HG03280 (cell line): ENCODE results near the gene MTLN.
A peak's percentile ranks its signal among the peaks of the same experiment; 100 is the strongest.
"Not testable (repeated sequence)": the region's sequence is repeated elsewhere in the genome, so short reads cannot be mapped to it uniquely, and the experiment has no call there.

Source experiments
- ATAC-seq: cut with Tn5 transposase; IDR thresholded peaks from one replicate; pipeline ENCODE4 v1.9.1; 2021; ENCODE audit warnings: mild to moderate bottlenecking, moderate library complexity; ENCODE audit not compliant: unreplicated experiment

Gene MTLN

GRCh38 chr2:110204408-110205385 lies 7.7 kb downstream of the MTLN start, which contains the start of gene NPHP1:
Gene NPHP1, minus strand, starts transcription at chr2:110205013. Its CDS starts 45 bp downstream, at chr2:110204968.
- peak; percentile 96 for ATAC-seq

DNA sequence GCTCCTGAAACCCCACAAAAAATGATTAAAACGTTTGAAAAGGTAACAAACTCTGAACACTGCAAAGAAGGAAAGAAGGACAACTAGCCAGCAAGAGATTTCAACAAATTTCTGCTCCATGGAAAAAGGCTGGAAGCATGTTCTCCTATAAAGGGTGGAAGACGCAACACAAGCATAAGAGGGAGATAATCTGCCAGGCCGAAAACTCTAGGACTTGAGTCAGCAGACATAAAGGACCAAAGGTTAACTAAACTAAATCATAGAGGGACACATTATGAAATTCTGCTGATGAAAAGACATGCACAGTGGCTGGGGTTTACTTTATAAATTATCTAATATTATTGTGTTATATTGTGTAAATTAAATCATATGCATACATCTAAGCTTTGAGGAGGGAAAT lies 14.3 kb downstream of the MTLN start:
- ATAC-seq: no peak

DNA sequence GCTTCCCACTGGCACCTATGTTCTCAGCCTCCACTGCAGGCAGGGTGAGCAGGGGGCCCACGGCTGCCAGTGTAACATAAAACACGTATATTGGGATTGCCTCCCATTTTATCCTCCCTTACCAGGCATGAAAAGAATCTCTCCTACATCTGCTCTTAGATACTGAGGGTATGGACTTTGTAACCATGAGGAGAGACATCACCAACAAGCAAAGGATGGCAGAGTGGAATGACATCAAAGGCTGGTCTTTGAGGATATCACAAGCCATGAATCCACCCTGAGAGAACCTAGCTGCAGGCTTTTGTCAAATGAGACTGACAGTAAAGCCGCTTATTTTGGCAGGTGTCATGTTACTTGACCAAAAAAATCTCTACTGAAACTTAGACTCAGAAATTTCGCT lies 14.9 kb downstream of the MTLN start:
- ATAC-seq: no peak

DNA sequence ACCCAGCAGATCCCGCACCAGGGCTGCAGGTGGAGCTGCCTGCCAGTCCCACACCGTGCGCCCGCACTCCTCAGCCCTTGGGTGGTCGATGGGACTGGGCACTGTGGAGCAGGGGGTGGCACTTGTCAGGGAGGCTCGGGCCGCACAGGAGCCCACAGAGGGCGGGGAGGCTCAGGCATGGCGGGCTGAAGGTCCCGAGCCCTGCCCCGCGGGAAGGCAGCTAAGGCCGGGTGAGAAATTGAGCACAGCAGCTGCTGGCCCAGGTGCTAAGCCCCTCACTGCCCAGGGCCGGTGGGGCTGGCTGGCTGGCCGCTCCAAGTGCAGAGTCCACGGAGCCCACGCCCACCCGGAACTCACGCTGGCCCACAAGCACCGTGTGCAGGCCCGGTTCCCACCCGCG lies 22.2 kb downstream of the MTLN start:
- ATAC-seq: not testable (repeated sequence)

DNA sequence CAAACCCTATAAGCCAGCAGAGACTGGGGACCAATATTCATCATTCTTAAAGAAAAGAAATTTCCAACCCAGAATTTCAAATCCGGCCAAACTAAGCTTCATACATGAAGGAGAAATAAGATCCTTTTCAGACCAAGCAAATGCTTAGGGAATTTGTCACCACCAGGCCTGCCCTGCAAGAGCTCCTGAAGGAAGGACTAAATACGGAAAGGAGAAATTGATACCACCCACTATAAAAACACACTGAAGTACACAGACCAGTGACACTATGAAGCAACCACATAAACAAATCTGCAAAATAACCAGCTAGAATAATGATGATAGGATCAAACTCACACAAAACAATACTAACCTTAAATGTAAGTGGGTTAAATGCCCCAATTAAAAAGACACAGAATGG lies 29.9 kb downstream of the MTLN start:
- no peak for ATAC-seq

- ATAC-seq: no peak
Observed at GRCh38 chr2:110180036-110180435, 32.3 kb downstream of the MTLN start.

DNA sequence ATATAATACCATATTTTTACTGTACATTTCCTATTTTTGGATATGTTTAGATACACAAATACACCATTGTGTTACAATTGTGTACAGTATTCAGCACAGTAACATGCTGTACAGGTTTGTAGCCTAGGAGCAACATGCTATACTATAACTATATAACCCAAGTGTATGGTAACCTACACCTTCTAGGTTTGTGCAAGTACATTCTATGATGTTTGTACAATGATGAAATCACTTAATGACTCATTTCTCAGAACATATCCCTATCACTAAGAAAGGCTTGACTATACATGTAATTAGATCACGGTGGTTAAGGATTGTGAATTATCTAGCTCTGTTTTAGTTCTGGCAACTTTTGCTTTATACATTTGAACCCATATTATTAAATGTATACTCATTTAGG lies 38.8 kb downstream of the MTLN start:
- no peak for ATAC-seq

- no peak for ATAC-seq
Observed at GRCh38 chr2:110172506-110172905, 39.8 kb downstream of the MTLN start.

DNA sequence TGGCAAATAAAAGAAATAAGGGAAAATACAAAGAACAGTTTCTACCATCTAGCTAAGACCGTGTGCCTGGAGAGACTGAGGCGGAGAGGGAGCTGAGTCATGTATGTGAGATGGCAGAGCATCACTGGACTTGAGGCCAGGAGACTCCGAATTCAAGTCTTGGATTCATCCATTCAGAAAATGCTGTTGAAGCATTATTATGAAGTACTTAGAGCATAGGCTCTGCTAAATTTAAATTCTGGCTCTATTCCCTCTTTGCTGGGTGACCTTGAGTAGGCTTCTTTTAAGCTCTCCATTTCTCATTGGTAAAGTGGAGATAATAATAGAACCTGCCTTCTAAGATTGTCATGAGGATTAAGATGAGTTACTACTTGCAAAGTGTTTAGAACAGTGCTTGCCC lies 42.2 kb downstream of the MTLN start:
- ATAC-seq: no peak

- ATAC-seq: no peak
Observed at GRCh38 chr2:110167326-110168000, 44.9 kb downstream of the MTLN start.

DNA sequence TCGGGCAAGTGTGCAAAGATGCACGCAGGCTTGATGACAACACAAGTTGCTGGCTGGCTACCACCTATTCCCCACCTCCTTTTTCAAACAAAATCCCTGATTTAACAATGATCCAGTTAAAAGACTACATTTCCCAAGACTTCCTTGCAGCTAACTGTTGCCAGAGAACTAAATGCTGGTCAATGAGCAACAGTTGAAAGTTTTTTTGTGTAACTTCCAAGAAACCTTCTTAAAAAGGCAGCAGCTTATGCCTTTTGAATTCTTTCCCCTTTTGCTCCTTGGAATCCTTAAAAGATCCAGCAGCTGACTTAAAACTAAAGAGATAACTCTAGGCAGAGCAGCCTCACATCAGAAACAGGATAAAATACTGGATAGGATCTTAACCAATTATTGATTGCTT lies 46.1 kb downstream of the MTLN start:
- ATAC-seq: no peak
